ENCODE data around the gene ANKRD37. TPM values are rescaled to one million over a fixed set of nuclear protein-coding genes. Genes with fewer than 3 reads are reported as not detected.
"Not testable (repeated sequence)": the region's sequence is repeated elsewhere in the genome, so short reads cannot be mapped to it uniquely, and the experiment has no call there.

Gene ANKRD37
- total RNA-seq, 4 donors from 2014 or later = 8.0 to 20.4 (median 10.9) TPM

DNA sequence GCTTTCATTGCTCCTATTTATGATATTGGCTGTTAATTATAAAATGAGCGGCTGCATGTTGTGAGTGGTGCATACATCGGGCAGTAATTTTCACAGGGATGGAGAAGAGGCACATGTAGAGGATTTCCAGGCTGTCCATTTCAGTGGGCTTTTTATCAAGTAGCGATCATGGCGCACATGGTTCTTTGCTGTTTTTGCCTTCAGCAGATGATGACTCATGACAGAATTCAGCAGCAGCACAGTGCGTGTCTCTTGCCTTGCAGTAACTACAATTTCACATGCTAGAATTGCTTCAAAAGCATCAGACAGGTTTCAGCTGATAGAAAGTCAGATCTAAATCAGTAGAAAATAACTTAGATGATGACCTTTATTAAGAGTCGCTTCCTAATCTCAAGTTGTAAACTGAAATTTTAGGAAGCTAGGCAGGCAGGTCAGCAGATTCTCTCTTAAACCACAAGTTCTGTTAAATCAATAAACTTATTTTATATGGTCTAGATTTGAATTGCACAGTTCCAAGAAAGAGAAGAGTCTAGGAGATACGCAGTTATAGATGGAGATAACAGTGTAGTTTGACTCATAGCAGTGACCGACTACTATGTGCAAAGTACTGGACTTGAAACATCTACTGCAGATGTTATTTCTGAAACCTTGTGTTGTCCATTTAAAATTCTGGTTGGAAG is 36.7 kb upstream of the ANKRD37 start:
- DNase-seq (ENCODE audit: low spot score in 2 of 2) = no peak
- Histone ChIP-seq H3K27me3 (no peaks in the 10 kb centered on the region), H3K36me3 (no peaks in the 10 kb centered on the region), H3K4me1 (no peaks in the 10 kb centered on the region), H3K4me3 (no peak overlapping the region), H3K27ac (no peak overlapping the region), H3K9me3 (no peaks in the 10 kb centered on the region)
- TF ChIP-seq, protein P1, sequence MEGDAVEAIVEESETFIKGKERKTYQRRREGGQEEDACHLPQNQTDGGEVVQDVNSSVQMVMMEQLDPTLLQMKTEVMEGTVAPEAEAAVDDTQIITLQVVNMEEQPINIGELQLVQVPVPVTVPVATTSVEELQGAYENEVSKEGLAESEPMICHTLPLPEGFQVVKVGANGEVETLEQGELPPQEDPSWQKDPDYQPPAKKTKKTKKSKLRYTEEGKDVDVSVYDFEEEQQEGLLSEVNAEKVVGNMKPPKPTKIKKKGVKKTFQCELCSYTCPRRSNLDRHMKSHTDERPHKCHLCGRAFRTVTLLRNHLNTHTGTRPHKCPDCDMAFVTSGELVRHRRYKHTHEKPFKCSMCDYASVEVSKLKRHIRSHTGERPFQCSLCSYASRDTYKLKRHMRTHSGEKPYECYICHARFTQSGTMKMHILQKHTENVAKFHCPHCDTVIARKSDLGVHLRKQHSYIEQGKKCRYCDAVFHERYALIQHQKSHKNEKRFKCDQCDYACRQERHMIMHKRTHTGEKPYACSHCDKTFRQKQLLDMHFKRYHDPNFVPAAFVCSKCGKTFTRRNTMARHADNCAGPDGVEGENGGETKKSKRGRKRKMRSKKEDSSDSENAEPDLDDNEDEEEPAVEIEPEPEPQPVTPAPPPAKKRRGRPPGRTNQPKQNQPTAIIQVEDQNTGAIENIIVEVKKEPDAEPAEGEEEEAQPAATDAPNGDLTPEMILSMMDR (IDR thresholded peaks at IDR 0.05) = no peak
- TF ChIP-seq POLR2A (IDR thresholded peaks at IDR 0.05) (no peak), EP300 (IDR thresholded peaks at IDR 0.05) (no peak), POLR2AphosphoS5 (IDR thresholded peaks at IDR 0.05) (no peak)
- 93% methylated on average over 8 of the region's 8 CpGs for WGBS

DNA sequence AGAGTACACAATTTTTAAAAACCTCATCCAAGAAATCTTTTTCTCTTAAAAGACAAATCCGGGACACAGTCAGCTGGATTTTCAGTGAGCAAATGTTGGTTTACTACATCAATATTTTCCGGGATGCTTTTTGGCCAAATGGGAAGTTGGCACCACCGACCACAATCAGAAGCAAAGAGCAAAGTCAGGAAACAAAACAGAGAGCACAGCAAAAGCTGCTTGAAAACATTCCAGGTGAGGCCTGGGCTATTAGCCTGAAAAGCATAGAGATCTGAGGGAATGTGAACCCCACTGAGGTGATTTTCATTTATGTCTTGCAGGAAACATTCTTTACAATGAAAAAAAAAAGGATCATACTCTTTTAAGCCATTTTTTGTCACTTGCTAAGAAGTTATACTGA is 34.8 kb upstream of the ANKRD37 start:
- H3K9me3 ChIP-seq = no peaks in the 10 kb centered on the region
- no peak for DNase-seq (ENCODE audit: low spot score in 2 of 2)
- 76% methylated on average over 3 of the region's 3 CpGs for WGBS

DNA sequence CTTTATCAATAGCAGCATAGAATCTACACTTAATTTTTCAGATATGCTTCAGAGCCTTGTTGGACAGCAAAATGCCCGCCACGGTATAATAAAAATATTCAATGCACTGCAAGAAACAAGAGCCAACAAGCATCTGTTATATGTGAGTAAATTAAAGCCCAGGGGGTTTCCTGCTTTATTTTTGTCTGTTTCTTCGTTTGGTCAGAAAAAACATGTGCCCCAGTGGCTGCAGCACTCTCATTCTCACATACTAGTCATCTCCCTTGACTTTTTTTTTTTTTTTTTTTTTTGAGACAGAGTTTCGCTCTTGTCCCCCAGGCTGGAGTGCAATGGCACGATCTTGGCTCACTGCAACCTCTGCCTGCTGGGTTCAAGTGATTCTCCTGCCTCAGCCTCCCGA is 34.1 kb upstream of the ANKRD37 start:
- not testable (repeated sequence) for H3K27me3 ChIP-seq; DNase-seq (ENCODE audit: low spot score in 2 of 2); H3K27ac ChIP-seq; H3K4me1 ChIP-seq; H3K4me3 ChIP-seq; H3K36me3 ChIP-seq; H3K9me3 ChIP-seq
- WGBS = 81% methylated on average over 6 of the region's 6 CpGs

More for the DNA sequence above, 34.8 kb upstream of the ANKRD37 start:
- Histone ChIP-seq H3K27me3 (no peaks in the 10 kb centered on the region), H3K4me3 (no peak overlapping the region), H3K36me3 (no peaks in the 10 kb centered on the region), H3K27ac (no peak overlapping the region), H3K4me1 (no peaks in the 10 kb centered on the region)
- TF ChIP-seq EP300 (IDR thresholded peaks at IDR 0.05) (no peak), POLR2A (IDR thresholded peaks at IDR 0.05) (no peak), POLR2AphosphoS5 (IDR thresholded peaks at IDR 0.05) (no peak)
- TF ChIP-seq, protein P1 (IDR thresholded peaks at IDR 0.05) = no peak

GRCh38 chr4:185363251-185363650 is 33.4 kb upstream of the ANKRD37 start:
- no peaks in the 10 kb centered on the region for H3K4me1 ChIP-seq
- H3K36me3 ChIP-seq = peaks cover 4% of the 10 kb centered on the region
- no peak for DNase-seq (ENCODE audit: low spot score in 2 of 2)
- no peaks in the 10 kb centered on the region for H3K27me3 ChIP-seq
- no peak overlapping the region for H3K4me3 ChIP-seq
- TF ChIP-seq POLR2A (IDR thresholded peaks at IDR 0.05) (no peak), EP300 (IDR thresholded peaks at IDR 0.05) (no peak), POLR2AphosphoS5 (IDR thresholded peaks at IDR 0.05) (no peak)
- TF ChIP-seq, protein P1 (IDR thresholded peaks at IDR 0.05) = no peak
- whole genome bisulfite sequencing = 92% methylated on average over 3 of the region's 3 CpGs
- no peaks in the 10 kb centered on the region for H3K9me3 ChIP-seq
- no peak overlapping the region for H3K27ac ChIP-seq

DNA sequence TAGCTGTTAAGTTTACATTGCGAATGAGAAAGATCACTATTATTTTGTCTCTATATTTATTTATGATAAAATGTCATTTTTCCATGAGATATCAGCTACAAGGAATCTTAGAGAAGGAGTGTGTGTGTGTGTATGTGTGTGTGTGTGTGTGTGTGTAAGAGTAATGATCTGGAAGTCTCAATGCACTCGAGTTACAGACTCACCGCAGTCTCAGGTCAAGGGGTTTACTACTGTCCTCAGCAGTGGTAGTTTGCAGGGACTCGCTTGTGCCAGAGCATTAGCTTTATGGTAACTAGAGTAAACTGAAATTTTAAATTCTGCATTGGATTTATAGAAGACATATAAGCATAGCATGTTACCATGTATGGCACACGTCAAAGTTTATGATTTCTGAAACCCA is 31.8 kb upstream of the ANKRD37 start:
- Histone ChIP-seq H3K4me3 (no peak overlapping the region), H3K4me1 (no peaks in the 10 kb centered on the region), H3K9me3 (no peaks in the 10 kb centered on the region), H3K27ac (no peak overlapping the region), H3K27me3 (no peaks in the 10 kb centered on the region), H3K36me3 (peaks cover 4% of the 10 kb centered on the region)
- TF ChIP-seq, protein P1 (IDR thresholded peaks at IDR 0.05) = no peak
- TF ChIP-seq EP300 (IDR thresholded peaks at IDR 0.05) (no peak), POLR2AphosphoS5 (IDR thresholded peaks at IDR 0.05) (no peak), POLR2A (IDR thresholded peaks at IDR 0.05) (no peak)
- 95% methylated on average over 5 of the region's 5 CpGs for WGBS
- DNase-seq (ENCODE audit: low spot score in 2 of 2) = no peak

- no peaks in the 10 kb centered on the region for H3K9me3 ChIP-seq
- H3K4me3 ChIP-seq = no peak overlapping the region
- TF ChIP-seq, protein P1 (IDR thresholded peaks at IDR 0.05) = no peak
- no peak for TF ChIP-seq POLR2AphosphoS5 (IDR thresholded peaks at IDR 0.05)
- no peak for TF ChIP-seq EP300 (IDR thresholded peaks at IDR 0.05)
- TF ChIP-seq POLR2A (IDR thresholded peaks at IDR 0.05) = no peak
- H3K27me3 ChIP-seq = no peaks in the 10 kb centered on the region
- H3K4me1 ChIP-seq = no peaks in the 10 kb centered on the region
- 89% methylated on average over 3 of the region's 3 CpGs for WGBS
- peaks cover 11% of the 10 kb centered on the region for H3K36me3 ChIP-seq
- no peak overlapping the region for H3K27ac ChIP-seq
- no peak for DNase-seq (ENCODE audit: low spot score in 2 of 2)
These were observed 26.9 kb upstream of the ANKRD37 start for GRCh38 chr4:185369731-185370130.
